Neural progenitor cell (in vitro differentiated cells): ENCODE data around the gene LMBR1. TPM values are rescaled to one million over a fixed set of nuclear protein-coding genes. Genes with fewer than 3 reads are reported as not detected.

Experiments used
- DNase-seq: peaks from one replicate; pipeline ENCODE4 v3.0.0-alpha.2; 2016; ENCODE audit warnings: low spot score
- H2AFZ ChIP-seq: fragments of 200-600 bp; sonication (generic); replicated peaks from 2 replicates; pipeline ENCODE4 v1.6.1; 2016; ENCODE audit warnings: antibody characterized with exemption
- H3F3A ChIP-seq: fragments of 200-600 bp; sonication (generic); 2 replicates; pipeline ENCODE4 v1.6.1; 2016; ENCODE audit warnings: antibody characterized with exemption, low read depth
- H3K27ac ChIP-seq: fragments of 200-600 bp; sonication (generic); 2 replicates; pipeline ENCODE4 v1.5.1; 2016; ENCODE audit warnings: mild to moderate bottlenecking
- H3K27me3 ChIP-seq: fragments of 200-600 bp; sonication (generic); 2 replicates; pipeline ENCODE4 v1.6.1; 2016; ENCODE audit warnings: mild to moderate bottlenecking, moderate library complexity
- H3K36me3 ChIP-seq: fragments of 200-600 bp; sonication (generic); 2 replicates; pipeline ENCODE4 v1.5.1; 2016
- H3K4me1 ChIP-seq: fragments of 200-600 bp; sonication (generic); 2 replicates; pipeline ENCODE4 v1.6.1; 2016; ENCODE audit warnings: mixed run types
- H3K4me2 ChIP-seq: fragments of 200-600 bp; sonication (generic); 2 replicates; pipeline ENCODE4 v1.6.1; 2016
- H3K4me3 ChIP-seq: fragments of 200-600 bp; sonication (generic); 2 replicates; pipeline ENCODE4 v1.5.1; 2016
- H3K79me2 ChIP-seq: fragments of 200-600 bp; sonication (generic); 2 replicates; pipeline ENCODE4 v1.6.1; 2016; ENCODE audit warnings: low read depth
- H3K9ac ChIP-seq: fragments of 200-600 bp; sonication (generic); 2 replicates; pipeline ENCODE4 v1.6.1; 2016
- H3K9me3 ChIP-seq: fragments of 200-600 bp; sonication (generic); 2 replicates; pipeline ENCODE4 v1.5.1; 2016; ENCODE audit warnings: low read depth
- H4K20me1 ChIP-seq: fragments of 200-600 bp; sonication (generic); 2 replicates; pipeline ENCODE4 v1.6.1; 2016; ENCODE audit warnings: low read depth
- H3K27ac Mint-ChIP-seq: 3 replicates; pipeline ENCODE4 v1.8.0; 2021; ENCODE audit warnings: mixed read lengths
- H3K27me3 Mint-ChIP-seq: 2 replicates; pipeline ENCODE4 v1.8.0; 2022; ENCODE audit warnings: low read depth, mild to moderate bottlenecking, inconsistent platforms, moderate library complexity, mixed read lengths; ENCODE audit not compliant: insufficient read depth
- H3K36me3 Mint-ChIP-seq: 3 replicates; pipeline ENCODE4 v1.8.0; 2021; ENCODE audit warnings: mixed read lengths
- H3K4me1 Mint-ChIP-seq: 3 replicates; pipeline ENCODE4 v1.8.0; 2021; ENCODE audit warnings: mixed read lengths
- H3K4me3 Mint-ChIP-seq: 3 replicates; pipeline ENCODE4 v1.8.0; 2021; ENCODE audit warnings: mild to moderate bottlenecking, moderate library complexity, mixed read lengths
- H3K9me3 Mint-ChIP-seq: 3 replicates; pipeline ENCODE4 v1.8.0; 2020; ENCODE audit warnings: mixed read lengths
- CTCF ChIP-seq: fragments of 200-600 bp; sonication (generic); IDR thresholded peaks from 2 replicates; pipeline ENCODE4 v1.5.1; 2017; ENCODE audit warnings: antibody characterized with exemption, mild to moderate bottlenecking
- EZH2 ChIP-seq: fragments of 200-600 bp; sonication (generic); IDR thresholded peaks from 2 replicates; pipeline ENCODE4 v1.6.1; 2017; ENCODE audit warnings: antibody characterized with exemption, mild to moderate bottlenecking, moderate library complexity
- EZH2phosphoT487 ChIP-seq: fragments of 200-600 bp; sonication (generic); IDR thresholded peaks from 2 replicates; pipeline ENCODE4 v1.6.1; 2017; ENCODE audit warnings: antibody characterized with exemption
- total RNA-seq: library from RNA; depleted of rRNA; stranded (reverse); fragments of >200 nt; gene quantifications from 2 replicates; pipeline ENCODE4 v1.2.3, GENCODE V29; 2015; ENCODE audit warnings: low replicate concordance

Gene LMBR1
- total RNA-seq, 1 donor from 2014 or later: 58.1 TPM

GRCh38 chr7:156898938-156899337 lies 6.0 kb upstream of the LMBR1 start:
- no peak for DNase-seq
- Histone ChIP-seq H3K4me3 (no peak overlapping the region), H3K36me3 (no peaks in the 10 kb centered on the region), H3K4me1 (no peaks in the 10 kb centered on the region), H3F3A (no peaks in the 10 kb centered on the region), H3K9ac (no peak overlapping the region), H2AFZ (no peak overlapping the region), H3K4me2 (no peak overlapping the region), H3K79me2 (peaks cover 4% of the 10 kb centered on the region), H3K27ac (no peak overlapping the region), H3K9me3 (no peaks in the 10 kb centered on the region), H4K20me1 (no peaks in the 10 kb centered on the region), H3K27me3 (no peaks in the 10 kb centered on the region)
- TF ChIP-seq EZH2: no peak
- TF ChIP-seq CTCF: no peak
- no peak for TF ChIP-seq EZH2phosphoT487
- H3K36me3 Mint-ChIP-seq: no peaks in the 10 kb centered on the region
- no peak overlapping the region for H3K4me3 Mint-ChIP-seq
- peaks cover 3% of the 10 kb centered on the region for H3K4me1 Mint-ChIP-seq
- H3K27ac Mint-ChIP-seq: no peak overlapping the region
- H3K9me3 Mint-ChIP-seq: no peaks in the 10 kb centered on the region
- peaks cover 4% of the 10 kb centered on the region for H3K27me3 Mint-ChIP-seq

- TF ChIP-seq EZH2: no peak
- no peak for TF ChIP-seq EZH2phosphoT487
- no peak for TF ChIP-seq CTCF
- Histone ChIP-seq H3K36me3 (no peaks in the 10 kb centered on the region), H3K4me3 (no peak overlapping the region), H3F3A (peaks cover 10% of the 10 kb centered on the region), H2AFZ (no peak overlapping the region), H3K27ac (no peak overlapping the region), H3K4me1 (no peaks in the 10 kb centered on the region), H3K4me2 (no peak overlapping the region), H3K79me2 (peaks cover 4% of the 10 kb centered on the region), H4K20me1 (no peaks in the 10 kb centered on the region), H3K9ac (no peak overlapping the region), H3K9me3 (no peaks in the 10 kb centered on the region), H3K27me3 (no peaks in the 10 kb centered on the region)
- Mint-ChIP-seq H3K4me3 (no peak overlapping the region), H3K9me3 (no peaks in the 10 kb centered on the region), H3K36me3 (no peaks in the 10 kb centered on the region), H3K27me3 (peaks cover 3% of the 10 kb centered on the region), H3K4me1 (peaks cover 3% of the 10 kb centered on the region), H3K27ac (no peak overlapping the region)
- no peak for DNase-seq
These were observed 4.7 kb upstream of the LMBR1 start for GRCh38 chr7:156897673-156898072.

- H3K27me3 ChIP-seq: no peaks in the 10 kb centered on the region
- peaks cover 3% of the 10 kb centered on the region for H3K36me3 Mint-ChIP-seq
These were observed 3.5 kb upstream of the LMBR1 start for GRCh38 chr7:156896388-156897022.

More at GRCh38 chr7:156896388-156897022, 3.5 kb upstream of the LMBR1 start:
- Mint-ChIP-seq H3K9me3 (no peaks in the 10 kb centered on the region), H3K27me3 (peaks cover 9% of the 10 kb centered on the region), H3K27ac (no peak overlapping the region), H3K4me1 (peaks cover 9% of the 10 kb centered on the region), H3K4me3 (no peak overlapping the region)
- DNase-seq: no peak
- H3K27ac ChIP-seq: no peak overlapping the region
- peaks cover 12% of the 10 kb centered on the region for H3K79me2 ChIP-seq
- H4K20me1 ChIP-seq: peaks cover 6% of the 10 kb centered on the region
- no peak overlapping the region for H2AFZ ChIP-seq
- TF ChIP-seq EZH2 (no peak), CTCF (no peak), EZH2phosphoT487 (no peak)
- peaks cover 17% of the 10 kb centered on the region for H3F3A ChIP-seq
- H3K4me2 ChIP-seq: no peak overlapping the region
- H3K9ac ChIP-seq: no peak overlapping the region
- H3K9me3 ChIP-seq: no peaks in the 10 kb centered on the region
- H3K36me3 ChIP-seq: no peaks in the 10 kb centered on the region
- H3K4me1 ChIP-seq: peaks cover 6% of the 10 kb centered on the region
- H3K4me3 ChIP-seq: no peak overlapping the region
